HAP-1 (cell line): ENCODE results near the gene TRIB2.

Experiments
- DNase-seq, 2 experiments: peaks; one replicate each; pipeline ENCODE4 v3.0.0-alpha.2; 2016 to 2020; ENCODE audit warnings: low spot score in 2 of 2
- H3K27me3 ChIP-seq: fragments of 250-450 bp; sonication (Bioruptor Pico); 2 replicates; pipeline ENCODE4 v1.5.1; 2020; ENCODE audit warnings: low read depth, mild to moderate bottlenecking, moderate library complexity
- H3K36me3 ChIP-seq: fragments of 250-450 bp; sonication (Bioruptor Pico); replicated peaks from 2 replicates; pipeline ENCODE4 v1.5.1; 2020; ENCODE audit warnings: mild to moderate bottlenecking
- H3K4me1 ChIP-seq: fragments of 250-450 bp; sonication (Bioruptor Pico); 2 replicates; pipeline ENCODE4 v1.5.1; 2020; ENCODE audit warnings: mild to moderate bottlenecking
- H3K4me3 ChIP-seq: fragments of 250-450 bp; sonication (Bioruptor Pico); 2 replicates; pipeline ENCODE4 v1.5.1; 2020; ENCODE audit warnings: mild to moderate bottlenecking, moderate library complexity
- H3K9me3 ChIP-seq: fragments of 250-450 bp; sonication (Bioruptor Pico); 2 replicates; pipeline ENCODE4 v1.5.1; 2020; ENCODE audit warnings: mild to moderate bottlenecking, moderate library complexity
- in situ Hi-C: fragments of 300-500 bp; cut with MboI; formaldehyde crosslinking; loops from 3 replicates; pipeline ENCODE4 v1.14.3; 2020; ENCODE audit warnings: low sequenced_read_pairs, inconsistent platforms, mixed read lengths

TRIB2 gene

DNA sequence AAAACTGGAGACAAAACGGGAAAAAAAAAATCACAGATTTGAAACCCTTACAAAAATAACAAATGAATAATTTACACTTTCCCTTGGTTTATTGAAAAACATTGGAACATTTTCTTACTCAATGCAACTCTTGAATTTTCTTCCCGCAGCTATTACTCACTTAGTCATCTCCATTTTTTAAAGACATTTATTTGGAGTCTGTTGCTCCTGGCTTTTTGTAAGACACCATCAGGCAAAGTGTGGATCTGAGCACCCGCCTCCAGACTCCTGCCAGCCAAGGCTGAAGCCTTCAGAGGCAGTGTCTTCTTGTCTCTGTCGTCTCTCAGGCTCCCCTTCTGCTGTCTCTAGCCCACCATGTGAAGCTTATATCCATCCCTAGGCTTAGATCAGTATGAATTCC, 46.2 kb downstream of the TRIB2 start:
- H3K4me1 ChIP-seq, result no peaks in the 10 kb centered on the region
- in situ Hi-C loops, result no loop called here
- H3K9me3 ChIP-seq, result no peaks in the 10 kb centered on the region
- no peak overlapping the region for H3K4me3 ChIP-seq
- H3K36me3 ChIP-seq, result no peaks in the 10 kb centered on the region
- no peak for DNase-seq
- no peaks in the 10 kb centered on the region for H3K27me3 ChIP-seq

DNA sequence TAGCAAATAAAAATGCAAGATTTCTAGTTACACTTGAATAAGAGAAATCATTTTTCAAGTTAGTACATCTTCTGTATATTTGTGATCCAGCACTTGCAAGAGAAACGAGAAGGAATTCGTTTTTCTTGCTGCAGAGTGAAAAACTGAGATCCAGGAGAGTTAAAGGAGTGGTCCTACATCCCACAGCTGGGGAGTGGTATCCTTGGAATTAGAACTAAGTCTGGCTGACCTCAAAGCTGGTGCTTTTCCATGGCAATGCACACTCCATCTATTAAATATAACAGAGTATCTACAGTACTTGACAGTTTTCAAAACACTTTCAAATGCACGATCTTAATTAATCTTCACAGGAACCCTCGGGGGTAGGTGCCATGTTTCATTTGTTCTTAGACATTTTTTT, 46.8 kb downstream of the TRIB2 start:
- H3K27me3 ChIP-seq, result 0 out of 2 replicates have a peak, but pooled peaks cover under 1% of the 10 kb centered on the region
- no peaks in the 10 kb centered on the region for H3K4me1 ChIP-seq
- in situ Hi-C loops, result no loop called here
- H3K36me3 ChIP-seq, result no peaks in the 10 kb centered on the region
- DNase-seq, result no peak
- H3K4me3 ChIP-seq, result no peak overlapping the region
- no peaks in the 10 kb centered on the region for H3K9me3 ChIP-seq

DNA sequence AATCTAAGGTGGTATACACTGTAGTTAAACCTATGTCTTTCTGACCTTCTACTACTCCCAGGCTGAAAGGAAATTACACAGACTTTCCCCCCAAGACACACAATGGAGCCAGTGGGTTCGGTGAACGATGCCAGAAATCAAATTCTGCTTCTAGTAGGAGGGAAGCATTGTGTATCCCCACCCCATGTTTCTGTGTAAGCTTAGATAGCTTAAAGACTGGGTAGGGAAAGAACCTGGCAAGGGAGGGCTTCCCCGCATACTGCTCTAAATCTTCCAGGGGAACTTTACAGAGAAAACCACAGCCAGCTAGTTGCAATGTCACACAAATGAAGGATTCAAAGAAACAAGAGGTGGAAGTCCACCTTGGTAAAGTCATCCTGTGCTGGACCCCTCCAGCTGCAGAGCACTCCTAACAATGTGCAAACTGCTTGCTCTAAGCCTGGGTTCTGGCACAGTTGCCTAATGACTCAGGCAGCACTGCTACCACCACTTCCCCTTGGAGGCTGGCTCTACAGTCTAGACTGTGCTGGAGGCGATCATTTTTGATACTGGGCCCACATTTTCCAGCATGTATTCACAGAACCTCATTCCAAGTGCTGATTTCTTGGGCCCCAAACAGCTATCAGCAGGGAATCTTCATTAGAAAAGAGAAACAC, 47.5 kb downstream of the TRIB2 start:
- H3K4me3 ChIP-seq, result no peak overlapping the region

DNA sequence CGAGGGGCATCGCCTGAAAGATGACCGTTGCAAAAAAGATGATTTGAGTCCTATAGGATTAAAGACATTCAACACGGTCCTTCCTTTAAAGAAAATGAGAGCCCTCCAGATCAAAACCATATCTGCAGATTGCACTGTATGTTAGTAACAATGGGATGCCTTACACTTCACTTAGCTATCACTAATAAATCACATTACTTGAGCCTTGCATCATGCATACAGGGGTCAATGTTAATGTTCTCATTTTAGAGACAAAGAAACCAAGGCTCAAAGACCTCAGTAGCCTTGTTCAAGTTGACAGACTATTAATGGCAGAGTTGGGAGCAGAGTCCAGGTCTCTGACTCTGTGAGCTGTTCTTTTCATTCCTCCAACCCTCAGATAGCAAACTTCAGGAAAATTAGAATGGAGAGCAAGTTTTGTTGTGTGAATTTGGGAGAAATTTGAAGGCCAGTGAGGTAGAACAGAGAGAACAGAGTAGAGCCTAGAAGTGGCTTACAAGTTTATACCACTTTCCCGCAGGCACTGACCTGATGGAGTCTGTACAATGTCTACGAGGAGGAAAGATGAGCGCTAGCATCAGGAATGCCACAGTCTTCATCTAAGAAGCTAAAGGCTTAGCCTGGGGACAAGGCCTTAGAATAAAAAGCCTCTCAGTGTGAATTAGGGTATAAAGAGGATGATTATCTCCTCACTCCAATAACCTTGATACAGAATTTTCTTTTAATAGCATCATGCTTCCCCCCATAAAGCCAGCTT, 48.3 kb downstream of the TRIB2 start:
- Histone ChIP-seq H3K27me3 (peaks cover 4% of the 10 kb centered on the region; the same call in 1 of the 2 replicates), H3K4me3 (no peak overlapping the region), H3K4me1 (no peaks in the 10 kb centered on the region), H3K36me3 (no peaks in the 10 kb centered on the region), H3K9me3 (no peaks in the 10 kb centered on the region)
- in situ Hi-C loops, result no loop called here
- no peak for DNase-seq

More for the DNA sequence above, 47.5 kb downstream of the TRIB2 start:
- in situ Hi-C loops, result no loop called here
- Histone ChIP-seq H3K27me3 (peaks cover 4% of the 10 kb centered on the region; the same call in 1 of the 2 replicates), H3K9me3 (no peaks in the 10 kb centered on the region), H3K4me1 (no peaks in the 10 kb centered on the region), H3K36me3 (no peaks in the 10 kb centered on the region)
- DNase-seq, result no peak

DNA sequence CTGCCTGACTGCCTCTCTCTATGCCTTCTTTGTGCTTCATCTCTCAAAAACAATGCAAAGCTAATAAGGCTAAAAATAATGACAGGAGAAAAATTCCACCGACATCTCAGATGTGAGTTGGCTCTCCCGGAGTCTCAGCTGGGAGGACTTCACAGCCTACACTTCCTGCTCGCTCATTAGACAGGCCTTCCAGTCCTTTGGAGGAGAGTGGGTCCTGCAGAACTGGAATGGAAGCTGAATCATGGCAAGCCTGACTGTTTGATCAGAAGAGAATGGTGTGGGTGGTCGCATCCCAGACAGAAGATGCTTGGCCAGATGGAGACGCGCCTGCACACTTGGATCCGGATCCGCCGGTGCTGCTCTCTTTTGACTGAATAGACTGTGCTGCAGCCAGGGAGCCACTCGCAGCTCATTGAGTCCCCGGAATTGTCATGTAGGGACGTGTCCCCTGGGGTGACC, 49.7 kb downstream of the TRIB2 start:
- H3K4me3 ChIP-seq, result no peak overlapping the region
- H3K9me3 ChIP-seq, result no peaks in the 10 kb centered on the region
- no peak for DNase-seq
- H3K36me3 ChIP-seq, result no peaks in the 10 kb centered on the region
- in situ Hi-C loops, result no loop called here
- no peaks in the 10 kb centered on the region for H3K4me1 ChIP-seq
- H3K27me3 ChIP-seq, result peaks cover 4% of the 10 kb centered on the region; the same call in 1 of the 2 replicates

DNA sequence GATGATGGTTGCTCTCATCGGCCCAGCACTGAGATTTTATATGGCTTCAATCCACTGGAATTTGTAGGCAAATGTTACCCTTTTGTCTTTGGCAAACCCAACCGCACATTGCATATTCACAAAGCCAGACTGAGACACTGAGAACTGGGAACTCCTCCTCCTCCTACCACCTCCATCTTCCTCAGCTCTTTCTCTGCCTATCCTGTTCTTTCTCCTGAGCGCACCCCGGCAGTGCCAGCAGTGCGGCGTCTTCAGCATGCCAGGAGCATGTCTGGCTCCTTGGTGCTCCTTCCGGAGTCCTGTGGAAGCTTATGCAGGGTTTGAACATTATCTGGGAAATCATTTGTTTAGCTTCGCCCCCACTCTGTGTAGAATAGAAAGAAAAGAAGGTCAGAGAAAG, 50.8 kb downstream of the TRIB2 start:
- Histone ChIP-seq H3K9me3 (no peaks in the 10 kb centered on the region), H3K4me1 (no peaks in the 10 kb centered on the region), H3K27me3 (peaks cover 4% of the 10 kb centered on the region; the same call in 1 of the 2 replicates), H3K36me3 (no peaks in the 10 kb centered on the region), H3K4me3 (no peak overlapping the region)
- in situ Hi-C loops, result no loop called here
- no peak for DNase-seq

DNA sequence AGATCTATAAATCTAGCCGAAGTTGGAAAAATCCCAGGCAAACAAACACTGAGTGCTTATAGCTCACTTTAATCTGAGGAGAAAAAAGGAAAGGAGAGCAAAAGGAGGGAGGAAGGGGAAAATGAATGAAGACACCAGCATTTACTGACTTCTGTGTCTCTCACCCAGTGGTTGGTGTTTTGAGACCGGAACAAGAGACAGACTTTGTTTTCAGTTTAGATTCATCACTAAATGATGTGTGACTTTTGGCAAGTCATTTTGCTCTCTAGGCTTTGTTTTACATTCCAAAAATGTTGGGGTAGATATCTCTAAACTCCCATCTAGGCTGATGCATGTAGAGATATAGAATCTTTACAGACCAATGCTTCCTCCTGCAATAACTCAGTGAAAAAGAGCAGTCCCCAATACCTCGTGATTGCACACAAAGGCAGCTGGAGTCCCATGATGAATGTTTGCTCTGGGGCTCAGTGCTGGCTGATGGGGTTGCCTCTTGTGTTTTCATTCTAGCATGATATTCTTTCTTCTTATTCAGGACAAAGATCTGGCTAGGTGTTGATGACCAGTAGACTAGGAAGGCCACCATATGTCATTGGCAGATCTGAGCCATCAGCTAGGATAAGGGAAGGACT, 51.4 kb downstream of the TRIB2 start:
- in situ Hi-C loops, result no loop called here
- H3K4me1 ChIP-seq, result no peaks in the 10 kb centered on the region
- H3K9me3 ChIP-seq, result no peaks in the 10 kb centered on the region
- H3K27me3 ChIP-seq, result peaks cover 4% of the 10 kb centered on the region; the same call in 1 of the 2 replicates
- no peak overlapping the region for H3K4me3 ChIP-seq
- no peak for DNase-seq
- H3K36me3 ChIP-seq, result no peaks in the 10 kb centered on the region

DNA sequence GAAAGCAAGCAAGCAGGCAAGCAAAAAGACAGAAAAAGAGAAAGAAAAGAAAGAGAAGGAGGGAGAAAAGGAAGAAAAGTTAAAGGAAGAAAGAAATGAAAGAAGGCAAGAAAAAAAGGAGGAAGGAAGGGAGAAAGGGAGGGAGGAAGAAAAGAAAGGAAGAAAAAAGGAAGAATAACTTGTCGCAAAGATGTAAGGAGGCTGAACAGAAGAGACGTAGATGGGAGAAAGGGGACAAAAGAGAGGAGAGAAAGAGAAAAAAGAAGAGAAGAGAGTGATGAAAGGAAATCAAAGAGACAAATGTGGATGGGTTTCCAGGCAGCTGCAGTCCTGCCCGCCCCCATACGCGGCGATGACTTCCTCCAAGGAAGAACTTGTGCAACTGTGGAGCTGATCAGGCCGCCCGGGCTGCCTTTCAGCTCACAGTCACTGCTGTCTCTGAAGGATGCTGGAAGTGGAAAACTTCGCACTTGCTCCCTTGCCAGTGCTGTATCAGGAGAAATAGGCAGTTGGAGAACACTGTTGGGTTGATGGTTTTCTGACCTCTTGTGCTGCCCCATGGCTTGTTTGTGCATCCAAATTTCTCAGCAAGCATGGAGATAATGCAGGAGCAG, 52.9 kb downstream of the TRIB2 start:
- Histone ChIP-seq H3K36me3 (no peaks in the 10 kb centered on the region), H3K4me1 (no peaks in the 10 kb centered on the region), H3K9me3 (no peaks in the 10 kb centered on the region), H3K4me3 (no peak overlapping the region), H3K27me3 (peaks cover 4% of the 10 kb centered on the region; the same call in 1 of the 2 replicates)
- in situ Hi-C loops, result no loop called here
- no peak for DNase-seq

DNA sequence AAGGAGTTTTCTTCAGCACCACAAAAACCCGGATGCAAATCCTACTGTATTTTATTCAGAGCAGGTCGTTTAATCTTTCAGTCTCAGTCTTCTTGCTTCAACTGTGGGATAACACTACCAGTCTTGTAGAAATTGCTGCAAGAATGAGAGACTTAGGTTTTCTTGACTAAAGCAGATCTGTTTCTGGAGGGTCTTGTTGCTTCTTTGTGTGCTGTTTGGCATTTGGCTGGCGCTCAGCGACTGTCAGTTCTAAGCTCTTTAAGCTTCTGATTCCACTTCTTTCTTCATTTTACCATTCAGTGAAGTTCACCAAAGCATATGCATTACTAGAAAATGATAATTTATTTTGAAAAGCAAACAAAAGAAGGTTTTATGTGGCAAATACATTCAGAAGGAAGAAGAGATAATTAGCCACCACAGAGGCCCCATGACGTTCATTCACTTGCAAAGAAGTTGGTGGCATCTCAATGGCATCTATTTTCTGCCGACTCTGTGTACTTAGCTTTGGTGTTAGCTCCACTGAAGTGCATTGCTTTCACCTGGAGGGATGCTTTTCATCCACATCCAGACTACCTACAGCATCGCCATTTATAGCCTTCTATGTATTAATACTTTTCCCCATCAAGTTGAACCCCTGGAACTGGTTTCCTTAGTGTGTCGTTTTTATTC, 53.7 kb downstream of the TRIB2 start:
- H3K9me3 ChIP-seq, result no peaks in the 10 kb centered on the region
- DNase-seq, result no peak
- H3K36me3 ChIP-seq, result no peaks in the 10 kb centered on the region
- peaks cover 4% of the 10 kb centered on the region; the same call in 1 of the 2 replicates for H3K27me3 ChIP-seq
- no peaks in the 10 kb centered on the region for H3K4me1 ChIP-seq
- H3K4me3 ChIP-seq, result no peak overlapping the region
- in situ Hi-C loops, result no loop called here

DNA sequence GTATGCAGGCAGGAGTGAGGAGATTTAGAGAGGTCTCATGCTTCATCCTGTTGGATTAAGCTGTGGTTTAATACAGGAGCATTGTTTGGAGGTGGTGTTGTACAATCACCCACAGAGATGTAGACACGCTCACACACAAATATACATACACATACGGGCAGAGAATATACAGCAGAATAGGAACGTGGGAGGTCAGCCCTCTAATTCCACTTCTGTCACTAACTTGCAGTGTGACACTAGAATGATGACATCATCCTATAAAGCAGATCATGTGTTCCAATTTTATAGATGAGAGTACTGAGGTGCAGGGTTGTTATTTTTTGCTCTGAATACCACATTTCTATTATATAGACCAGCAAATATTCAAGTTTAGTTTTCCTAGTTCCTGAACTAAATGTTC, 54.4 kb downstream of the TRIB2 start:
- in situ Hi-C loops, result no loop called here
- H3K9me3 ChIP-seq, result no peaks in the 10 kb centered on the region

DNA sequence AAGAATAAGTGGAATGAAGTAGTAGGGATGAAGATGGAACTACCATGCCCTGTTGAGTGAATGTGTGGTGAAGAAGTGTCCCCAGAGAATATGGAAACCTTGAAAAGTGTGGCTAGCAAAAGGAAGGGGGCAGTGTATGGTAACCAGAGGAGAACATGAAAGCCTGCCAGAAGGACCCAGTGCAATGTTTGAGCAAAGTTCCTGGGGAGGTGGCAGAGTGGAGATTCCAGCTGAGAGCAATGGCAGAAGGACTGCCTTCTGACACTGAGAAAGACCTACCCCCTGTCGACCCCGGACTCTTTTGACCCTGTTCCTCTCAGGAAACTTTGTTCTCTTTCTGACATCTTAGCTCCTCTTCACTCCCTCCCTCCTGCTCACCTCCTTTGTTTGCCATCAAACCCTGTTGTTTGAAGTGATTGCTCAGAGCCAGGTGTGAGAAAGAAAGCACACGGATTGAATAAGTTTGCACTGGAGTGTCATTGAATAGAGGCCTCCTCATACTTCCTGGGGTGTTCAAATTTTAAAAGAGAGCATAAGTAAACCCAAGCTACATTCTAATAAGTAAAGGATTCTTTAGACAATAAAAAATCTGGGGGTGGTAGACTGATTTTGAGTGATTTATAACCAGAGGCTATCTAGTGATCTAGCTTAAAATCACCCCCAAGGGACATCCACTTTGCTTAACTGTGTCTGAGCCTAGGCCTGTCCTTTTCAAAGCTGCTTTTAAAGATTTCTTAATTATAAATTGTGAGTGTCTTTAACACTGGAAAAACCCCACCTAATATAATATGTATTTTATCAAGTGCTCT, 57.1 kb downstream of the TRIB2 start:
- no peak for DNase-seq
- Histone ChIP-seq H3K4me1 (no peaks in the 10 kb centered on the region), H3K9me3 (no peaks in the 10 kb centered on the region), H3K4me3 (no peak overlapping the region), H3K36me3 (no peaks in the 10 kb centered on the region), H3K27me3 (peaks cover under 1% of the 10 kb centered on the region; the same call in 1 of the 2 replicates)
- in situ Hi-C loops, result no loop called here

More for the DNA sequence above, 54.4 kb downstream of the TRIB2 start:
- no peak overlapping the region for H3K4me3 ChIP-seq
- DNase-seq, result no peak
- no peaks in the 10 kb centered on the region for H3K36me3 ChIP-seq
- no peaks in the 10 kb centered on the region for H3K4me1 ChIP-seq
- H3K27me3 ChIP-seq, result peaks cover 4% of the 10 kb centered on the region; the same call in 1 of the 2 replicates

DNA sequence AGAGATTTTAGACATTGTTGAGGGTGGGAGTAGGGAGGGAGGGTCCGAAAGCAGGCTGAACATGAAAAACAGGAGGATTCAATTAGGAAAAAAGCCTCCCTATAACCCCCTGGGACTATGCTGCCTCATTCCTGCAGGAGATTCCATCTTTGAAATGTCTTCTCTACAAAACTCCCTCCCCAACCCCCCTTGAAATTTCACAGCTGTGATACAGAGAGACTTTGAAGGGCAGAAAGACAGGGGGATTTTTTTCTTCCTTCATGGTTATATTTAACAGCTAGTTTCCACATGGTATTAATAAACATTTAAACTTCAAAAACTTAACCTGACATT, 57.6 kb downstream of the TRIB2 start:
- H3K9me3 ChIP-seq, result no peaks in the 10 kb centered on the region
- DNase-seq, result no peak
- H3K36me3 ChIP-seq, result no peaks in the 10 kb centered on the region
- no peak overlapping the region for H3K4me3 ChIP-seq
- in situ Hi-C loops, result no loop called here
- H3K27me3 ChIP-seq, result no peaks in the 10 kb centered on the region
- no peaks in the 10 kb centered on the region for H3K4me1 ChIP-seq

DNA sequence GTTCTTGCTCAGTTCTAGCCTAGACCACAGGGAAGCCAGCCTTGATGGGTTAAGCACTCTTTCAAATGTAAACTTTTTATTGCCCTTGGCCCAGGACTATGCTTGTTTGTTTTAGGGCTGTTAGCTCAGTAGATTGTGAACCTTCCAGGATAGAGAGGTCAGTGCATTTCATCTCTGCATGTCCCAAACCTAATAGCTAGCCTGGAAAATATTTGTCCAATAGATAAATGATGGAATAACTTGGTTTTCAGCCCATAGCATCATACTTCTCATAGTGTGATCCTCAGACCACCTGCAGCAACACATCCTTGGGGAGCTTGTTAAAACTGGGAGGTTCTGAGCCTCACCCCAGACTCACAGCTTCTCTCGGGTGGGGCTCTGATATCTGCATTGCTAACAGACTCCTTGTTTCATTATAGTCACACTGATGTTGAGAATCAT, 59.8 kb downstream of the TRIB2 start:
- H3K4me1 ChIP-seq, result no peaks in the 10 kb centered on the region
- H3K27me3 ChIP-seq, result no peaks in the 10 kb centered on the region
- no peak overlapping the region for H3K4me3 ChIP-seq
- no peaks in the 10 kb centered on the region for H3K9me3 ChIP-seq
- in situ Hi-C loops, result no loop called here
- H3K36me3 ChIP-seq, result no peaks in the 10 kb centered on the region
- DNase-seq, result no peak
